ENCODE results near the gene TM9SF2. TPM values are rescaled to one million over a fixed set of nuclear protein-coding genes. Genes with fewer than 3 reads are reported as not detected.

The TM9SF2 gene
- total RNA-seq, 1 experiment from 2014 or later = 52.2 TPM

DNA sequence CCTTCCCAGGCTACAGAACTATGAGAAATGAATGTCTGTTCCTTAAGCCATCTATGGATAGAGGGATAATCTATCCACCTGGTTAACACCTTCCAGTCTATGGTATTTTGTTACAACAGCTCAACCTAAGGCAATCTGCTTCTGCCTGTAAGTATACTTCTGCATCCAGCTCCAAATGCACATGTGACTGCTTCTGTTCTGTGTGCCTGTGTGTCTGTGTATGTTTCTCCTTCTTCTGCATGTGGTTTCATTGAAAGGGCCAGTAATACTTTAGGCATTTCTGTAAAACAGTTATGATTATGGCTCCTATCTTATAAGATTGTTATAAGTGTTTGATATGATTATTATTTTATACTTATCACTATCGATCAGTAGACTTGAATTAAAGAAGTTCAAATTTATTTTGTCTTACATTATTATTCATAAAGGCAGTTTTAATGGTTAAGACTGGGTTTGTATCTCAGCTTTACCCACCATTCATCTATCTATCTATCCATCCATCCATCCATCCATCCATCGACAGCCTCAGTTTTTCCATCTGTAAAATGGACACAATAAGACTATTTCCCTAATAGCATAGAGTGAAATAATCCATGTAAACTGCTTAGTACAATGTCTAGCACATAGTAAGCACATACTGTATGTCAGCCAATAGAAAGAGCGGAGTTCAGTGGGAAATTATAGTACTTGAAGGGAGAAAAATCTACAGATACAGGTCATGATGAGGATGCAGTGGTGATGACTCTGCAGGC is 37.5 kb upstream of the TM9SF2 start:
- BruUV-seq (replicated peaks) = no TSS peak
- no peak for DNase-seq
- no peaks in the 10 kb centered on the region for H3K4me1 Mint-ChIP-seq (ENCODE audit: low read depth, unreplicated experiment)
- no peak overlapping the region for H3K27ac Mint-ChIP-seq (ENCODE audit: unreplicated experiment)
- intact Hi-C loops (cut with micrococcal nuclease; ENCODE audit: unreplicated experiment) = no loop called here
- TF ChIP-seq, protein P1, sequence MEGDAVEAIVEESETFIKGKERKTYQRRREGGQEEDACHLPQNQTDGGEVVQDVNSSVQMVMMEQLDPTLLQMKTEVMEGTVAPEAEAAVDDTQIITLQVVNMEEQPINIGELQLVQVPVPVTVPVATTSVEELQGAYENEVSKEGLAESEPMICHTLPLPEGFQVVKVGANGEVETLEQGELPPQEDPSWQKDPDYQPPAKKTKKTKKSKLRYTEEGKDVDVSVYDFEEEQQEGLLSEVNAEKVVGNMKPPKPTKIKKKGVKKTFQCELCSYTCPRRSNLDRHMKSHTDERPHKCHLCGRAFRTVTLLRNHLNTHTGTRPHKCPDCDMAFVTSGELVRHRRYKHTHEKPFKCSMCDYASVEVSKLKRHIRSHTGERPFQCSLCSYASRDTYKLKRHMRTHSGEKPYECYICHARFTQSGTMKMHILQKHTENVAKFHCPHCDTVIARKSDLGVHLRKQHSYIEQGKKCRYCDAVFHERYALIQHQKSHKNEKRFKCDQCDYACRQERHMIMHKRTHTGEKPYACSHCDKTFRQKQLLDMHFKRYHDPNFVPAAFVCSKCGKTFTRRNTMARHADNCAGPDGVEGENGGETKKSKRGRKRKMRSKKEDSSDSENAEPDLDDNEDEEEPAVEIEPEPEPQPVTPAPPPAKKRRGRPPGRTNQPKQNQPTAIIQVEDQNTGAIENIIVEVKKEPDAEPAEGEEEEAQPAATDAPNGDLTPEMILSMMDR (IDR thresholded peaks at IDR 0.05; ENCODE audit: unreplicated experiment) = no peak
- H3K27me3 Mint-ChIP-seq (ENCODE audit: unreplicated experiment) = no peaks in the 10 kb centered on the region
- no peak overlapping the region for H3K4me3 Mint-ChIP-seq (ENCODE audit: low read depth, unreplicated experiment)
- no peaks in the 10 kb centered on the region for H3K9me3 Mint-ChIP-seq (ENCODE audit: low read depth, unreplicated experiment)
- H3K36me3 Mint-ChIP-seq (ENCODE audit: insufficient read depth, unreplicated experiment) = no peaks in the 10 kb centered on the region
- CTCF ChIA-PET = no interaction called here

DNA sequence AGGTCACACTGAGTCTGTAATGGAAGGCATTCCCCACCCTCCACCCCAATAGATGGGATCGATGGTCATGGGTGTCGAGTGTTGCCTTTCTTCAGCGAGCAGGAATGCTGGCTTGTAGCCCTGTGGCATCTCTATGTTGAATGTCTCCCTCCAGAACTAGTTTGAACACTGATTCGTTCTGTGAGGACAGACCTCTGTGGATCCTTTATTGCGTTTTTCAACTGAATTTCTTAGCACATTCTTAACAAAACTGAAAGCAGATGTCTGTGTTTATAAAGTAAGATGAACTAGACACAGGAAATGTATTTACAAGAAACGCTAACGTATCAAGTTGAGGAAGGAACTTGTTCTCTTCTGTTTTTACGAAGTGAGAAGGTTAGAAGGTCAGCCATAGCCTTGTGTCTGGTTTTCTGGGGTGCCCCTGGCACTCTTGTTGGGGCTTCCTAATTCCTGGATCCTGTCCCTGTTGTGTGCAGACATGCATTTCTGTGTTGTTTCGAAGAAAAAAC is 36.8 kb upstream of the TM9SF2 start:
- no peaks in the 10 kb centered on the region for H3K27me3 Mint-ChIP-seq (ENCODE audit: unreplicated experiment)
- TF ChIP-seq, protein P1 (IDR thresholded peaks at IDR 0.05; ENCODE audit: unreplicated experiment) = no peak
- CTCF ChIA-PET = no interaction called here
- intact Hi-C loops (cut with micrococcal nuclease; ENCODE audit: unreplicated experiment) = no loop called here
- no peaks in the 10 kb centered on the region for H3K9me3 Mint-ChIP-seq (ENCODE audit: low read depth, unreplicated experiment)
- no peak for DNase-seq
- no peak overlapping the region for H3K27ac Mint-ChIP-seq (ENCODE audit: unreplicated experiment)
- no peaks in the 10 kb centered on the region for H3K4me1 Mint-ChIP-seq (ENCODE audit: low read depth, unreplicated experiment)
- H3K4me3 Mint-ChIP-seq (ENCODE audit: low read depth, unreplicated experiment) = no peak overlapping the region
- no peaks in the 10 kb centered on the region for H3K36me3 Mint-ChIP-seq (ENCODE audit: insufficient read depth, unreplicated experiment)
- BruUV-seq (replicated peaks) = no TSS peak

DNA sequence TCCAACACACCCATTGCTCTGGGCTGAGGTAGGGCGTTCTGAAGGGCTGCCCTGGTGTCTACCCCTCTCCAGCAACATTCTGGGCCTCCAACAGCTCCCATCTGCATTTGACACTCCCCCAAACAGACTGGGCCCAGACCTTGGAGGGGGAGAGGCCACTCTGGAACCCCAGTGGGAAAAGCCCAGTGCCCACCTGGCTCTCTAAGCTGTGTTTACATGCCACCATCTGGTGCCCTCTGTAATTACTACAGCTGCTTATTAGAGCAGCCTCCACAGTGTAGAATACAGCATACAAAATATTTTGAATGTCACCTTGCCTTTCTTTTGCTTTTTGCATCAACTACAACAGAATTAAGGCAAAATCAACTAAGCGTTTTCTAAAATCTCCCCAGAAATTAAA is 35.8 kb upstream of the TM9SF2 start:
- H3K9me3 Mint-ChIP-seq (ENCODE audit: low read depth, unreplicated experiment) = no peaks in the 10 kb centered on the region
- no peak for DNase-seq
- H3K36me3 Mint-ChIP-seq (ENCODE audit: insufficient read depth, unreplicated experiment) = no peaks in the 10 kb centered on the region
- TF ChIP-seq, protein P1 (IDR thresholded peaks at IDR 0.05; ENCODE audit: unreplicated experiment) = no peak
- H3K27me3 Mint-ChIP-seq (ENCODE audit: unreplicated experiment) = no peaks in the 10 kb centered on the region
- no peak overlapping the region for H3K4me3 Mint-ChIP-seq (ENCODE audit: low read depth, unreplicated experiment)
- CTCF ChIA-PET = no interaction called here
- no peaks in the 10 kb centered on the region for H3K4me1 Mint-ChIP-seq (ENCODE audit: low read depth, unreplicated experiment)
- H3K27ac Mint-ChIP-seq (ENCODE audit: unreplicated experiment) = no peak overlapping the region
- intact Hi-C loops (cut with micrococcal nuclease; ENCODE audit: unreplicated experiment) = no loop called here
- no TSS peak for BruUV-seq (replicated peaks)

DNA sequence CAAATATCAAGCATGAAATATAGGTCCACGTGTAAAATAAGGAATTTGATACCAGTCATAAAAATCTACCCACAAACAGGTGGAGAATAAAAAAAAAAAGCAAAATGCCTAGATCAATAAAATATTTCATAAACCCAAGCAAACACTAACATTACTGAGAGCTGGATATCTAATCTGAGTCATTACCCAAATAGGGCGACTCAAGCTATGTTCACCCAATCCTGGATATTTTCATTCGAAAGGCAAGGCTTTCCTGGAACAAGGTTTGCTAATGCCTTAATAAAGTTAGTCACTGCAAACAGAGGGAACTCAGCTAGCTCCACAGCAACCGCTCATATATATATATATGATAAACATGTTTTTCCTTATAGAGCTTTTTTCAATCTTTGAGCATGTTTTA is 33.5 kb upstream of the TM9SF2 start:
- CTCF ChIA-PET = interaction anchor here (0.6 to 0.7 kb wide), 3 partner anchors 8 to 27 kb away, joined by 3 to 7 read pairs (median 4); no protein-coding TSS in a partner anchor
- no peaks in the 10 kb centered on the region for H3K4me1 Mint-ChIP-seq (ENCODE audit: low read depth, unreplicated experiment)
- H3K27me3 Mint-ChIP-seq (ENCODE audit: unreplicated experiment) = peaks cover 13% of the 10 kb centered on the region
- no peaks in the 10 kb centered on the region for H3K9me3 Mint-ChIP-seq (ENCODE audit: low read depth, unreplicated experiment)
- DNase-seq = peak; percentile 2
- H3K36me3 Mint-ChIP-seq (ENCODE audit: insufficient read depth, unreplicated experiment) = no peaks in the 10 kb centered on the region
- intact Hi-C loops (cut with micrococcal nuclease; ENCODE audit: unreplicated experiment) = no loop called here
- no peak overlapping the region for H3K27ac Mint-ChIP-seq (ENCODE audit: unreplicated experiment)
- BruUV-seq (replicated peaks) = no TSS peak
- H3K4me3 Mint-ChIP-seq (ENCODE audit: low read depth, unreplicated experiment) = no peak overlapping the region
- TF ChIP-seq, protein P1 (IDR thresholded peaks at IDR 0.05; ENCODE audit: unreplicated experiment) = no peak
